K562 (cell line): ENCODE results near the gene ERAP2. TPM values are rescaled to one million over a fixed set of nuclear protein-coding genes. Genes with fewer than 3 reads are reported as not detected.

ENCODE experiments used
- ATF3 ChIP-seq, 2 experiments: fragments of 450-650 bp in 1 of 2; sonication (generic) in 1 of 2; formaldehyde crosslinking in 1 of 2; IDR thresholded peaks in 1 of 2; conservative IDR thresholded peaks in 1 of 2; 2 replicates each; pipeline versions ENCODE4 v1.6.1 to v1.8.1; 2016 to 2023; ENCODE audit warnings: mild to moderate bottlenecking in 2 of 2, moderate library complexity in 2 of 2, inconsistent platforms in 1 of 2, missing genetic modification reagents in 1 of 2
- ATF7 ChIP-seq: fragments of 450-650 bp; IDR thresholded peaks from 2 replicates; pipeline ENCODE4 v1.7.1; 2014; ENCODE audit warnings: mild to moderate bottlenecking, moderate library complexity
- CBFA2T3 ChIP-seq: fragments of 450-650 bp; IDR thresholded peaks from 2 replicates; pipeline ENCODE4 v1.6.1; 2017
- CTBP1 ChIP-seq: fragments of 450-650 bp; IDR thresholded peaks from 2 replicates; pipeline ENCODE4 v1.6.1; 2016; ENCODE audit warnings: borderline replicate concordance
- EZH2 ChIP-seq: IDR thresholded peaks from 2 replicates; pipeline ENCODE4 v1.6.1; 2012; ENCODE audit warnings: low read depth, mild to moderate bottlenecking, inconsistent platforms, low read length, borderline replicate concordance
- HMBOX1 ChIP-seq: sonication (generic); IDR thresholded peaks from 2 replicates; pipeline ENCODE4 v1.6.1; 2016
- JUN ChIP-seq, 2 experiments: sonication (generic) in 1 of 2; formaldehyde crosslinking in 1 of 2; IDR thresholded peaks; 2 replicates each; pipeline versions ENCODE4 v1.6.1 to v1.8.0; 2012 to 2022; ENCODE audit warnings: borderline replicate concordance in 2 of 2, mild to moderate bottlenecking in 2 of 2, improper control_type of control experiment in 1 of 2, low read depth in 1 of 2, low read length in 1 of 2, missing genetic modification reagents in 1 of 2
- JUND ChIP-seq, 2 experiments: IDR thresholded peaks; 2 replicates in 1 of 2; 3 replicates in 1 of 2; pipeline ENCODE4 v1.6.1; 2011; ENCODE audit warnings: borderline replicate concordance in 2 of 2, low read depth in 2 of 2, low read length in 2 of 2, improper control_type of control experiment in 1 of 2, missing biosample characterization in 1 of 2, missing genetic modification characterization in 1 of 2, missing genetic modification reagents in 1 of 2
- KHSRP ChIP-seq: fragments of 450-650 bp; IDR thresholded peaks from 2 replicates; pipeline ENCODE4 v1.6.1; 2017
- MCM5 ChIP-seq: fragments of 450-650 bp; IDR thresholded peaks from 2 replicates; pipeline ENCODE4 v1.6.1; 2016; ENCODE audit warnings: low read depth
- MTA2 ChIP-seq: fragments of 450-650 bp; IDR thresholded peaks from 2 replicates; pipeline ENCODE4 v1.6.1; 2016; ENCODE audit warnings: low read depth
- MYC ChIP-seq, 2 experiments: fragments of 250-450 bp in 1 of 2; sonication (Bioruptor Pico) in 1 of 2; IDR thresholded peaks; 2 replicates each; pipeline versions ENCODE4 v1.5.1 to v1.6.1; 2012 to 2021; ENCODE audit warnings: low read depth in 2 of 2, borderline replicate concordance in 1 of 2, improper control_type of control experiment in 1 of 2, low read length in 1 of 2, mild to moderate bottlenecking in 1 of 2, moderate library complexity in 1 of 2
- SMAD4 ChIP-seq: fragments of 250-450 bp; sonication (Bioruptor Pico); conservative IDR thresholded peaks from 2 replicates; pipeline ENCODE4 v1.8.0; 2021; ENCODE audit warnings: inconsistent platforms, mild to moderate bottlenecking, moderate library complexity
- SREBF1 ChIP-seq: fragments of 150-350 bp; IDR thresholded peaks from 2 replicates; pipeline ENCODE4 v1.6.1; 2014; ENCODE audit warnings: antibody characterized with exemption, low read depth, low read length, borderline replicate concordance
- STAG1 ChIP-seq: sonication (generic); formaldehyde crosslinking; IDR thresholded peaks from 2 replicates; pipeline ENCODE4 v1.5.0; 2020; ENCODE audit warnings: missing genetic modification reagents, borderline replicate concordance
- TAL1 ChIP-seq: fragments of 450-650 bp; IDR thresholded peaks from 2 replicates; pipeline ENCODE4 v1.6.1; 2016; ENCODE audit warnings: mild to moderate bottlenecking
- TRIM24 ChIP-seq, 2 experiments: fragments of 450-650 bp; IDR thresholded peaks; 2 replicates each; pipeline ENCODE4 v1.6.1; 2016
- TSHZ1 ChIP-seq: fragments of 250-450 bp; sonication (Bioruptor Pico); IDR thresholded peaks from 2 replicates; pipeline ENCODE4 v1.4.0; 2020; ENCODE audit warnings: mild to moderate bottlenecking, moderate library complexity
- UBTF ChIP-seq, 2 experiments: IDR thresholded peaks; 2 replicates each; pipeline ENCODE4 v1.6.1; 2012; ENCODE audit warnings: improper control_type of control experiment in 2 of 2, low read depth in 2 of 2, low read length in 2 of 2, borderline replicate concordance in 1 of 2
- ZNF561 ChIP-seq: fragments of 450-650 bp; formaldehyde crosslinking; conservative IDR thresholded peaks from 2 replicates; pipeline ENCODE4 v1.4.0; 2020; ENCODE audit warnings: mild to moderate bottlenecking, moderate library complexity
- polyA plus RNA-seq, 8 experiments: library from polyadenylated mRNA; depleted of rRNA in 4 of 8; stranded (reverse) in 5 of 8; unstranded in 3 of 8; fragments of >200 nt; fragmentation: Nextera tagmentation in 2 of 8; fragmentation: Illumina TruSeq in 1 of 8; extraction: Ambion mirVana in 2 of 8; extraction: Trizol in 1 of 8; gene quantifications; 2 replicates each; pipeline versions ENCODE4 v1.2.1 to v1.2.3, GENCODE V29; 2011 to 2014; ENCODE audit warnings: inconsistent platforms in 1 of 8, missing spikeins in 1 of 8
- total RNA-seq, 7 experiments: library from RNA; depleted of rRNA in 6 of 7; stranded (reverse); fragments of >200 nt in 6 of 7; fragmentation: Illumina TruSeq in 2 of 7; extraction: Trizol in 2 of 7; gene quantifications; 2 replicates each; pipeline versions ENCODE4 v1.2.1 to v1.2.3, GENCODE V29; 2011 to 2021; ENCODE audit warnings: low replicate concordance in 1 of 7

Gene ERAP2
- total and polyA plus RNA-seq, 9 of the 15 experiments (the other 6 are each of a cell fraction or from before 2014, with no cell fraction given): 0.93 to 4.0 (median 2.1) TPM

- TF ChIP-seq HMBOX1: peak; percentile 68
- TF ChIP-seq CTBP1: peak; percentile 75
- no peak for TF ChIP-seq MCM5
- peak; percentile 88 for TF ChIP-seq CBFA2T3
- TF ChIP-seq JUN (IDR thresholded peaks at IDR 0.05; ENCODE audit: borderline replicate concordance, low read depth, low read length): peak; percentile 86
- TF ChIP-seq JUN (CRISPR knock-in tag; IDR thresholded peaks at IDR 0.05; ENCODE audit: borderline replicate concordance): no peak
- TF ChIP-seq MYC (IDR thresholded peaks at IDR 0.05; ENCODE audit: low read depth, low read length): peak; percentile 58; the same call in 1 of the 2 replicates
- no peak for TF ChIP-seq MYC (CRISPR knock-in tag; IDR thresholded peaks at IDR 0.05; ENCODE audit: borderline replicate concordance, low read depth)
- peak in 1 of 2 experiments; percentile 52; a peak in 1 of 4 replicates for TF ChIP-seq UBTF (IDR thresholded peaks at IDR 0.05; ENCODE audit: borderline replicate concordance in 1 of 2, low read depth in 2 of 2, low read length in 2 of 2)
- no peak for TF ChIP-seq ZNF561 (CRISPR knock-in tag)
- TF ChIP-seq ATF7: peak; percentile 84
- TF ChIP-seq TAL1: peak; percentile 72
- TF ChIP-seq SMAD4 (CRISPR knock-in tag): peak; percentile 53; the same call in 1 of the 2 replicates
- no peak for TF ChIP-seq SREBF1
- no peak for TF ChIP-seq STAG1 (CRISPR knock-in tag)
- TF ChIP-seq ATF3 (IDR thresholded peaks at IDR 0.05): peak; percentile 87
- TF ChIP-seq ATF3 (CRISPR knock-in tag; conservative IDR thresholded peaks at IDR 0.05): no peak
- no peak for TF ChIP-seq TSHZ1 (CRISPR knock-in tag)
- no peak for TF ChIP-seq KHSRP
- TF ChIP-seq EZH2: no peak
- TF ChIP-seq JUND (IDR thresholded peaks at IDR 0.05; ENCODE audit: borderline replicate concordance, low read depth, low read length): peak; percentile 88
- TF ChIP-seq JUND (tag; IDR thresholded peaks at IDR 0.05; ENCODE audit: borderline replicate concordance, low read depth, low read length): peak; percentile 82; the same call in 2 of the 3 replicates
- 0 out of 2 replicates have a peak, but pooled peaks have one; percentile 41 for TF ChIP-seq MTA2
- peak; percentile 38 to 41; a peak in 2 of 4 replicates for TF ChIP-seq TRIM24 (IDR thresholded peaks at IDR 0.05)
Observed at GRCh38 chr5:96963267-96963666, 87.0 kb downstream of the ERAP2 start (continued).
